Glomerular endothelial cell (primary cell): ENCODE data around the gene GRM2. TPM values are rescaled to one million over a fixed set of nuclear protein-coding genes. Genes with fewer than 3 reads are reported as not detected.

Experiments
- DNase-seq: peaks from one replicate; pipeline ENCODE4 v3.0.0-alpha.2; 2011; ENCODE audit warnings: low read depth, low spot score; ENCODE audit errors: extremely low read depth
- total RNA-seq: library from RNA; depleted of rRNA; stranded (reverse); fragments of >200 nt; gene quantifications from 2 replicates; pipeline ENCODE4 v1.2.3, GENCODE V29; 2015

Gene GRM2
- total RNA-seq, result under 0.01 and 0.12 TPM in 2 replicates

DNA sequence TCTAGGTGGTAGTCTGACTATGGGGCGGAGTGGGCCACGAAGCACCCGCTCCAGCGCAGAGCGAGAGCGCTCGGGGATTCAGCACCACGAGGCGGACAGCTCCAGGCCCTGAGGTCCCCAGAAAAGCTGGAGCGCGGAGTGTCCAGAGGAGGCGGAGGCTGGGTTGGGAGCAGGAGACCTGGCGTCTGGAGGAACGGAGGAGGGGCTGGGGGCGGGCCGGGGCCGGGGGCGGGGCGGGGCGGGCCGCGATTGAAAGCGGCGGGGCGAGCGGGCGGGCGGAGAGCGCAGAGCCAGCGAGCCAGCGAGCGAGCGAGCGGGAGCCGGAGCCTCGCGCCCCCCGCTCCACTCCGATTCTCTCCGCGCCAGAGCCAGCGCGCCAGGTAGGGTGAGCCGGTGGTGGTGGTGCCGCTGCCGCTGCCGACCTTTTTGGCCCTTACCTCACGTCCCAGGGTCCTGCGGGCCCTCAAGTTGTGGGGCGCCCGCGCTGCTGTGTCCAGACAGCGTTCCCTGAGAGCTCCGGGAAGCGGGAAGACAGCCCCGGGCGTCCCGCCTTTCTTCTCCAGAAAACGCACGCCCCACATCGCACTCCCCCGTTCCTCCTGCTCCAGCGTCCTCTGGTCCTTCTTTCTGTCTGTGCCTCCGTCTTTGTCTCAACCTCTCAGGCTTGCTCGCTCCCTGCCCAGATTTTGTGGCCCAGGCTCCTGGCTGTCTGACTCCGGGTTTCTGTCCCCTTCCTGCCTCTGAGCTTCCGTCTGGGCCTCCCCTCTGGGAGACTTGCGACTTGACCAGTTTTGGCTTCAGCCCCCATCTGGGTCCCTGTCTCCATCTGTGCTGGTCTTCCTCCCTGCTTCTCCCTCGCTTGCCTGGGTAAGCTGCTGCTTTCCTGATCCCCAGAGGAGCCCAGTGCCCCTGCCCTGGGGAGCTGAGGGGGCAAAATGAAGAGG lies at the start of gene GRM2:
Gene GRM2 (plus strand): TSS at position 281 of the 944 bp plus-strand sequence. CDS start 1,916 bp downstream, outside the sequence.
- no peak for DNase-seq

DNA sequence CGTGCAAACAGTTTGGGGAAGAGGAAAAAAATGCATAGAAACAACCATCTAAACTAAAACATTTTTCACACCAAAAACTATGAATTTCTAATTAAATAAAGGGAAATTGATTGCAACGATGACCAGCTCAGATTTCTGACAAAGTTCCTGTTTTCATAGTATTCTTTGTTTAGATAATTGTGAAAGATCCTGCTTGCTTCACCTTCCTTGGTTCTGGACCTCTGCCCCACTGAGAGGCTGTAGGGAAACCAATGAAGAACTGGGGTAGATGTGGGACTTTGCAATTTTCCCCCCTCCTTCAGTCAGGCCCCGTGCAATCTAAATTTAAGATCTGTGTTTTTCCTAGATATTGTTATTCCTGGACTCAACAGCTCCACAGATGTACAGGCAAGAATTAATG lies 49.6 kb upstream of the GRM2 start:
- no peak for DNase-seq

DNA sequence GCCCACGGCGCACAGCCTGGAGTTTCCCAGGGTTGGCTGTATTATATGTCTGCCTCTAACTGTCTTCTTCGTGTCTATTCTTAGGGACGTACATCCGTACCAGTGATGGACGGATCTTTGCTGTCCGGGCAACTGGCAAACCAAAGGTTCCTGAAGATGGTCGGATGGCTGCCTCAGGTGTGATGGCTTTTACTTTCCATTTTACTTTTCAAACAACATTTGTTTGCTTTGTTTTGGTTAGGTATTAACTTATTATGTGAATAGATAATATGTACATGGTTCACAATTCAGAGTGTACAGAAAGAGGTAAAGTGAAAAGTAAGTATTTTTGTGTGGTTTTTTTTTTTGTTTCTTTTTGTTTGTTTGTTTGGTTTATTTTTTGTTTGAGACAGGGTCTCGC lies 46.9 kb upstream of the GRM2 start:
- no peak for DNase-seq

DNA sequence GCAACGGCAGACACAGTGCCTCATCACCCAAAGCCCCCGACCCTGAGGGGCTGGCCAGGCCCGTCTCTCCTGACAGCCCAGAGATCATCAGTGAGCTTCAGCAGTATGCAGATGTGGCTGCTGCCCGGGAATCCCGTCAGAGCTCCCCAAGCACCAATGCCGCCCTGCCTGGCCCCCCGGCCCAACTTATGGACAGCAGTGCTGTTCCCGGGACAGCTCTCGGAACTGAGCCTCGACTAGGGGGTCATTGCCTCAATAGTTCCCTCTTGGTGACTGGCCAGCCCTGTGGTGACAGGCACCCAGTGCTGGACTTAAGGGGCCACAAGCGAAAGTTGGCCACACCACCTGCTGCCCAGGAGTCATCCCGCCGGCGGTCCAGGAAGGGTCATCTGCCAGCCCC lies 44.4 kb upstream of the GRM2 start:
- DNase-seq, result no peak

DNA sequence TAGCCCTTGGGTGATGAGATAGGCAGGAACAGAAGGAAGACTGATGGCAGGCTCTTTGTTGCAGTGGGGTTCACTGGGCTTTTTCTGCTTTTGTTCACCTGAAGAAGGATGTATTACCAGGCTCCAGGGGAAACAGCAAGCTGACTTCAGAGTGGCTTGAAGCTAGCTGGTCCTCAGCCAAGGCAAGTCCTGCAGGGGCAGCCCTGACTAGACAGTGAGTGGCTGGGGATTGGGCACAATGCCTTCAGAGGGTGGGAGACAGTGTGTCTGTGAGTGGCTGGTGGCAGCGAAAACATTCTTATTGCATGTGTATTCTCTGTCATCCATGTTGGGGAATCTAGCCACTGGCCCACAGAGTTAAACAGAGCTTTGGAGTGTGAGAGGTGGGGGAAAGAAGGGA lies 38.1 kb upstream of the GRM2 start:
- DNase-seq, result no peak

DNA sequence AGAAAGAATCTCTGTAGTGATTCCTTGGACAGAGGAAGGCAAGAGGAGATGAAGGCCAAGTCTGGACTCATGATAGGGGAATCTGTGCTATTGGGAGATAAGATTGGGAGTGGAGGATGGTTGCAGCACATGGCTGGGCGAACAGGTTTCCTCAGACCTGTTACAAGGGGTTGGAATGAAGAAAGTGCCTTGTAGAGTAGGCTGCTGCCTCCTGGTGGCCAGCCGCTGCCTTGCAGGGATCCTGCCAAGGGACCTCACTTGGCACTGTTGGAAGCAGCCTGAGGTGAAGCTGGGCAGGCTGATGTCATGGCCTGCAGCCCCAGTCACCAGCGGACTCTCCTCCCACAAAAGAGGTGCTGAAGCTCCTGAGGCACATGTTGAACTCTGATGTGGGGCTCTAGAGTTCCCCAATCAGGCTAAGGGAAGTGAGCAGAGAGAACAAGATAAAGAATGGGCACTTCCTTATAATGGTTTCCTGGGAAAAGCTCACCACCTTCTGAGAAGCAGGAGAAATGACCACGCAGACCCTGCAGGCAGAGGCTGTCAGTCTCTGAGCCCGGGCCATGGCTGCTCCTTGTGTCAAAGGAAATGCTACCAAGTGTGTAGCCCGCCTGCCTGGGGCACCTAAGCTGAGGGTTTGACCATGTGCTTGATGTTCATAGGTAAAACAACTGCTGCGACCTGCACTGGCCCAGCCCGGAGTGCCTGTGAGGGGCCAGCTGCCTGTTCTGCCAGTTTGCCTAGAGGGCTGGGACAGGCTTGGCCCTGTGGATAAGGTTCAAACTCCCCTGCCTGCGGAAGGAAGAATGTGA lies 37.4 kb upstream of the GRM2 start:
- peak; percentile 60 for DNase-seq

DNA sequence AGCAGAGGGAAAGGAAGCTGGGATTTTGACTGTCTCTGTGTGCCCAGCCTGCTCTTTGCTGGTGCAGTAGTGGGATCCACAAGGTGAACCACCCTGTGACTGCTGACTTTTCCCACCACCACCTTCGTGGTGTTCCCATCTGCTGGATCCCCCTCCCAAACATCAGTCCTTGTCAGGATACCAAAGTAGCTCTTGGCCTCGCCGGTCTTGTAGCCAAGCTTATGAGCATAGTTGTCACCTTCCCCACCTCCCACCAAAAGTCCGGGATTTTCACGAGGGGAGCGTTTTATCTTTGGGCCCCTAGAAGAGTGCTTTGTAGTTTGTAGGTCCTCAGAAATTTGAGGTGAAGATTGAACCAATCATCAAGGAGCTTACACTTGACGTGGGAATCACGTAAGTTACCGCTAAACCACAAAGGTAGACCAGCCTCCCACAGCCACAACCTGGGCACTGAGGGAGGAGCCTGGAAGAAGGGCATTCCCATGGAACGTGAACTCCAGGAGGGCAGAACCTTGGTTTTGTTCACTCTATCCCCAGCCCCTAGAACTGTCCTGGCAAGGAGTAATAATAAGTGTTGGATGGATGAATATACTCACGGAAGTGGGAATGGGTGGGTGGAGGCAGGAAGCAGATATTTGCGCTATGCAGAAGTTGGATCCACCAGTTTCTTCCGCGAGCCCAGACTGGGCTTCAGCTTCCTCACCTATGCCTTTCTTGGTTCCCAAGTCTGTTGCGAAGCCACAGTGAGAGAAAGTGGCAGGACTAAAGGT lies 36.6 kb upstream of the GRM2 start:
- DNase-seq, result no peak

DNA sequence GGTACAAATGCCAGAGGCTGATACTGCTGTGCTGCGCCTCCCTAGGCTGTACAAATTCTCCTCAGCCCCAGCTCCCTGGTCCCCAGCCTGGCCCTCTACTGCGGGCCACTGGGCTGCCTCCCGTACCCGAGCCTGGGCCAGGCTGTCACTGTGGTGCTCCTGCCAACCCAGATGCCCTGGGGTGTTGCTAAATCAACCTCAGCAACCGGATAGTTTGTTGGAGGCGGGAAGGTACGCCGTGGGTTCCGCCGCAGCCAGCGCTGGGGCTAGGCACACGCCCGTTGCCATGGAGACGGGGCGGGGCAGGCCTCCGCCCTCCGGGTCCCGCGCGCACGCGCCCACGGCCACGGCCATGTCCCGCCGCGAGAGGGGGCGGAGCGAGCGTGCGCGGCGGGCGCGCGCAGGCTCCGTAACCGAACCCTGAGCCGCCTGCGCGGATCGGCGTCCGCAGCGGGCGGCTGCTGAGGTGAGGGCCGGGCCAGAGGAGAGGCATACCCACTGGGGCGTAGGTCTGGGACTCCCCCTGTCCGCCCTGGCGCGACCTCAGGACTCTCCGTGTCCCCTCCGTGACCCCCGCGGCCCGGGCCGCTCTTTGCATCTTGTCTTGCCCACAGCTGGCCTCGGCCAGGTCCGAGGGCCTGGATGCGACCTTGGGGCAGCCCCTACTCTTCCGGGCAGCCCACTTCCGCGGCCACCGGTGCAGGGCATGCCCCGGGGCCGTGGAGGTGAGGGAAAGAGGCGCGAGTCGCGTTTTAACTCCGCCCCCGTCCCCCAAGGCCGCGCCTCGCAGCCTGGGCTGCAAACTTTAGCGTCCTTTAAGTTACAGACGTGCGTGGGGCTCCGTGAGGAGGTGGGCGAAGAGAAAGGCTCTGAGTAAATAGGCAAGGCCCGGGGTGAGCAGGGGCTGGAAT lies 35.8 kb upstream of the GRM2 start, which contains the start of gene TEX264:
Gene TEX264 (plus strand): TSS at position 430 of the 911 bp plus-strand sequence. CDS start 3,053 bp downstream, outside the sequence.
- DNase-seq, result no peak

DNA sequence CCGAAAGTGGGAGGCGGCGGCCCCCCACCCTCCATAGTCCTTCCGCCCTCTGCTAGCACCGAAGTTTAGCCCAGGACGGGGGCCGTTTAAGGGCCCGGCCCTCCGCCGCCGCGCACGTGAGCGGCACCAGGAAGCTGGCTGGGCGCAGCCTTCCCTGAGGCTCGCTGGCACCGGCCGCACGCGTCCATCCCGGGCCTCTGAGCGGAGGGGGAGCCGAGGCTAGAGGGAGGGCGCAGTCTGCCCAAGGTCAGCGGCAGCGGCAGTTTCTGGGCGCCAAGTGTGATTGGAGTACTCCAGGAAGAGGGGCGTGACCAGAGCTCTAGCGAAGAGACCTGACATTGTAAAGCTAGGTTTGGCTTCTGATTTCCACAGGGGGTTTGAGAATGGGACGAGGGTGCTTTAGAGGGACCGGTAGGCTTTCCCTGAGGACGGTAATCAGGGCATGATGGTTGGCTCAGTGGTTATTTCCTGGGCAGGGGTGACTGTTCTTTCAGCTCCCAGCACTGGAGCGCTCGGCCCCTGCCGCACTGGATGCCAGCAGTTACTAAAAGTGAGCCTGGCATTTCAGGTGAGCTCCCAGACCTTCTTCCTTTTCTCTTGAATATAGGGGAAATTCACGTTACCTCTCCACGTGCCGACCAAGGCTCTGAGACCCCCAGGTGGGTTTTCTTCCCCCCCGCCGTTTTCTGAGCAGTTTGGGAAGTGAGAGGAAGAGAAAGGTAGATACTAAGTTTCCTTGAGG lies 35.0 kb upstream of the GRM2 start:
- no peak for DNase-seq

DNA sequence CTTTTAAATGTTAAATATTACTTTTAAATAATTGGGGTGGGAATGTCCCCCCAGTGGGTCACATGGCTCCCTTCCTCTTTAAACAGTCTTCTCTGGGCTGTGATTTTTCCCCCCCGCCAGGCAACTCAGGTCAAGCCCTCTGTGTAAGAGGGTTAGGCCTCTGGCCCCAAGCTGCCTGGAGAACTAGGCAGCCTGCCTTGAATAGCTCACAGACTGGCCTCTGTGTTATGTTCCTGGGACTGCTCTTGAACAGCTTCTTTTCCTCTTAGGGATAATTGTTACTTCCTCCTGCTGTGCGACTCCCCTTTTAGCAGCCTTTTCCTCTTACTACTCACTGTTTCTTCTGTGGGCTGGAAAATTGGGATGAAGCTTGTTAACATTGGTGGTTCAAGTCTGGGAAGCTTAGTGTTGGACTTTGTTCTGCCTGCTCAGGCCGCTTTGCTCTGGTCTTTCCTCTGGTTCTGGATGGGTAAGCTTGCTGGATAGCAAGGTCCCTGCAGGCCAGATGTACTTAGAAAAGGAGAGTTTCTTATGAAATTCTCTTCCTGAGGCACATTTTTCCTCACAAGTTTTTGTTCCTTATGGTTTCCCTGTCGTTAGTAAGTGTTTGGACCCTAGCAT lies 33.6 kb upstream of the GRM2 start:
- DNase-seq, result no peak

DNA sequence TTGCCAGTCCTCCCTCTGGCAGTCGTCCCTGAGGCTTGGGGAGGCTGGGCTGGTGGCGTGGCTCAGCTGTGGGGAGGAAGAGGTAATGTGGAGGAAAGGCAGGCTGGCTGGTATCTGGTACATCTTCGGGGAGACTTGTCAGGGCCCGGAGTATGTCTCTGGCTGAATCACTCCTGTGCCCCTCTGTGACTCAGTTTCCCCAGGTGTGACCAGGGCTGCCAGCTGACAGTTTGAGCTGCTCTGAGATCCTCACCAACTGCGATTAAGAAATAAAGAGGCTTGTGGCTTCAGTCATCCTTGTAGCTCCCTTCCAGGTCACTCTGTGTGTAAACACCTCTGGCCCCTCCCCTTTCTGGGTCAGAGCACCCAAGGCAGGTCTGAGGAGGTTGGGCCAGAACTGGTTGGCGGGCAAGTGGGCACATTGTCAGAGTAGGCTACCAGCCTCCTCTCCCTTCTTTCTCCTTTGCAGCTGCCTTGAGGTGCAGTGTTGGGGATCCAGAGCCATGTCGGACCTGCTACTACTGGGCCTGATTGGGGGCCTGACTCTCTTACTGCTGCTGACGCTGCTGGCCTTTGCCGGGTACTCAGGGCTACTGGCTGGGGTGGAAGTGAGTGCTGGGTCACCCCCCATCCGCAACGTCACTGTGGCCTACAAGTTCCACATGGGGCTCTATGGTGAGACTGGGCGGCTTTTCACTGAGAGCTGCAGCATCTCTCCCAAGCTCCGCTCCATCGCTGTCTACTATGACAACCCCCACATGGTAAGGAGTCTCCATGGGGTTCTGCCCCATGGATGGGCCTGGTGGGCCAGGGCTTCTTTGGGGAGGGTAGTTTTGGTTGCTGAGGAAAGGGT lies 32.8 kb upstream of the GRM2 start:
- DNase-seq, result no peak

DNA sequence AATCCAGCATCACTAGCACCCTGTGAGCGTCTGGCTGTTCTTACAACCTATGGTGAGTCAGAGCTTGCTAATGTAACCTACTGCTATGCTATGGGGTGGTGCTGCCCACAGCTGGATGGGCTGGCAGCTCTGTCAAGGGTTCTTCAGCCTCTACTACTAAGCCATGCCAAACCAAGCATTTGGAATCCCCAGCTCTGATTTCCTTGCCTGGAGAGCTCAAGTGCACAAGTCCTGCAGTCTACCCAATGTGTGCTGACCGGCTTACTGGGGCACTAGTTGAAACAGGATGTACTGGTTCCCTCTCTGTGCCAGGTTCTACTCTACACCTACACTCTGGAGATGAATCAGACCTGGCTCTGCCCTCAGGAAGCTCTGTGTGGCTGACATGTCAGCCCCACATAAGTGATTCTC lies 31.7 kb upstream of the GRM2 start:
- no peak for DNase-seq

DNA sequence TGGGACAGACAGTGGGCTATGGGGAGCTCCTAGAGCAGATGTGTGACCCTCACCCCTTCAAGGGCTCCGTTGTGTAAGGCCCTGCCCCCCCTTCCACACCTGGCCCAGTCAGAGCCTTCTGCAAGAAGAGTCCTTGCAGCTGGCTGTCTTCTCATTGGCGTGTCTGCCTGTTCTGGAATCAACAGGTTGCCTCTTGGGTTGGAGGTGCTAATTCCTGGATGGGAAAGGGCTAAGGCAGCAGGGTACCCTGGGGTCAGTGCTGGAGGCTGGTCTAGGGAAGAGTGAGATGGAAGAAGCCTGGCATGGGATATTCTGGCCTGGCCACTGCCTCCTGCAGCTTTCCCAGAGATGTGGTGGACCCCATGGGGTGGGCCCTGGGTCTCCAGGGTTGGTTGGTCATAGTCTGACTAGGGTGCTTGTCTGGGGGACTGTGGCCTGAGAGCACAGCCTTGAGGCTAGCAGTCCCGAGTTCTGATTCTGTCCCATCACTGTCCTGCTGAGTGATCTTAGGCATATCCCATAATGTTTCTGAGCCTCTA lies 30.7 kb upstream of the GRM2 start:
- no peak for DNase-seq

DNA sequence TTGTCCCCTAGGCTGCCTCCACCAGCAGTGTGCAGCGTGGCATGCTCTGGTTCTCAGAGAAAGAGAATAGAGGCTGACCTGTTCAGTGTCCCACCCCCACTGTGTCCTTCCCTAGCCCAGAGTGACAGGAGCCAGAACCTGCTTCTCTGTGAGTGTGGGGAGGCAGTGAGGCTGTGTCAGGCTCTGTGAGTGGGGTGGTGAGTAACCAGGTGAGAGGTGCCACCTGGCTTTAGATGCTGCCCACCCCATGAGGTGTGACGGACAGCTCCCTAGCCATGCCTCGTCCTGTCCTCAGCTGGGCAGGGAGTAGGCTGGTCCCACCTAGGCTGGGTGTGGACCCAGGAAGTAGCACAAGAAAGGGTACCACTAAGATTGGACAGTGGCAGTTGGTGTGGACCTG lies 29.5 kb upstream of the GRM2 start:
- no peak for DNase-seq

DNA sequence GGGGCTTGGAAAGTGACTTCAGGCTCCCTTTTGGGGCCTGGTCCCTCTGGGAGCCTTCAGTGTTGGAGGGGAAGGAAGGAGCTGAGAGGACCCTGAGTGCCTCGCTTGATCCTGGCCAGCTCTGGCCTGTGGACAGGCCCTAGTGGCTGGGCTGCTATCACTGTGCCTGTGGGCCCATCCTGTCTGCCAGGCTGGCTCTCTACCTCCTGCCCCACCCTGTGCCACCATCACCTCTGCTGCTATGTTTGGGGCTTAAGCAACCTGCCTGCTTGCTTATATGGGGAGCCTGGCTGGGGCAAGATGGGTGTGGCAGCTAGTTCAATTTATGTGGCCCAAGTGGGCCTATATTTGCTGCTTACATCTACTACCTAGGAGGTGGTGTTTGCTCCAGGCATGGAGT lies 28.7 kb upstream of the GRM2 start:
- DNase-seq, result no peak

DNA sequence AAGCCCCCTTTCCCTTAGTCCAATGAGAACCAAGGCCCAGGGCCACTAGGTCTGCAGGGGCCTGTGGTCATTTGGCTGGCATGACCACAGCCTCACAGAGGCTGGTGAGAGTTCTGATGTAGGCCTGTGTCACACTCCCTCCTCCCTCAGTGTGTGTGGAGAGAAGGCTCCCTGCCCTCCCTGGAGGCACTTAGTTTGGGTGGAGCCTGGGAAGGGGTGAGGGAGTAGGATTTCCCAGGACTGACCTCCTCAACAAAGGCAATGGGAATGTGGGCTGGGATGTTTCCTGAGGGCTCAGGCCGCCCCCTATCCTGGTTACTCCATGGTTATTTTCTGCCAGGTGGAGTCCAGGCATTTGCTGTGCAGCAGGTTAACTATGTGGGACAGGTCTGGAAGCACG lies 28.2 kb upstream of the GRM2 start:
- DNase-seq, result no peak

DNA sequence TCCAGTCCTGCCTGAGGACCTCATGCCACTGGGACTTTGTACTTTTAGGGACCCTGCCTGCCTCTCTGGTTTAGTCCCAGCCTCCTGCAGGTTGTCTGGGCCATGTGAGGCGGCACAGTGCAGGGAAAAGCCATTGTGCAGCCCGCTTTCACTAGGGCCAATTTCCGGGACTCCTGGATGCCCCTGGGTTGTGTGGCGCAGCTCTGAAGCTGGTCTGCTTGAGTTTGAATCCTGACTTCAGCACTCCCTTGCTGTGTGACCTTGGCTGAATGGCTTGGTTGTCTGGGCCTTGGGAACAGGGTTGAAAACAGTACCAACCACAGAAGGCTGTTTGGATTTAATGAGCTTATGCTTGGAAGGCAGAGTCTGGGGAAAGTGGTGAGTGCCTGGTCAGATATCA lies 27.6 kb upstream of the GRM2 start:
- no peak for DNase-seq

DNA sequence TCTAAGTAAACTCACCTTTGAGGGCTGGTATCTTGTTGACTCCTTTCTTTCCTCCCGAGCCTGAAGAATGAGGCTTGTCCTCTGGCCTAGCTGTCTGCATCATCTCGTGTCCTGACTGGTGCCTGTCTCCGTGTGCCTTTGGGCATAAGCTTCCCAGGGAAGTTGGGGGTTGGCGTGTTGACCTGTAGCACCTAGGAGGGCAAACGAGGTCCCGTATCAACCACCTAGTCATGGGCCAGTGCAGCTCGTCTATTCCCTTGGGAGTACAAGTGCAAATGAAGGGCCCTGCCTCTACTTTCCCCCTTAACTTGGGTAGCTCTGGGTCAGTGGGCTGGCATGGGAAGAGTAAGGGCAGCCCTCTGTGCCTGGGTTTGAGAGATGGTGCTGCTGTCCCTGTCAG lies 27.1 kb upstream of the GRM2 start:
- no peak for DNase-seq
